ENCODE results near the gene PCDH17.

PCDH17 gene

GRCh38 chr13:57634839-57635165 lies 3.3 kb downstream of the PCDH17 start:
- no peak for DNase-seq (ENCODE audit: low read depth in 2 of 2)

GRCh38 chr13:57635541-57636085 lies 4.1 kb downstream of the PCDH17 start:
- DNase-seq (ENCODE audit: low read depth in 2 of 2): no peak

- DNase-seq (ENCODE audit: low read depth in 2 of 2): no peak
These were observed 5.3 kb downstream of the PCDH17 start for GRCh38 chr13:57636816-57637215.

DNA sequence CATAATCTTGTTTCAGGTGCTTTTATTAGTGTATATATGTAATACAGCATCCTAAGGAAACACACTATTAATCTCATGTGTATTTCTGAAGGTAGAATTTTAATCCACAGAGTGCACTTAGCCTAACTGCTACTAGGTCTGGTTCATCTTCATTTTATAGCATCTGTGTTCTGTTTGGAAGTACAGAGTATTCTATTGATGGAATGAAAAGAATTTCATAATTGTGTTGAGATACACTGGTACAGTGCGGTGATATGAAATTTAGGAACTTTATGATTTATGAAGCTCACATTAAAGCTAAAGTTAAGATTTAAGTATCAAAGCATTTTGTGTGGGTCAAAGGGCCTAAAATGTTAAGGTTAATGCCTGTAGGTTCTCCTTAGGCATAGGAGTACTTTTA lies 6.0 kb downstream of the PCDH17 start:
- no peak for DNase-seq (ENCODE audit: low read depth in 2 of 2)

- DNase-seq (ENCODE audit: low read depth in 2 of 2): no peak
These were observed 6.8 kb downstream of the PCDH17 start for GRCh38 chr13:57638186-57638890.

DNA sequence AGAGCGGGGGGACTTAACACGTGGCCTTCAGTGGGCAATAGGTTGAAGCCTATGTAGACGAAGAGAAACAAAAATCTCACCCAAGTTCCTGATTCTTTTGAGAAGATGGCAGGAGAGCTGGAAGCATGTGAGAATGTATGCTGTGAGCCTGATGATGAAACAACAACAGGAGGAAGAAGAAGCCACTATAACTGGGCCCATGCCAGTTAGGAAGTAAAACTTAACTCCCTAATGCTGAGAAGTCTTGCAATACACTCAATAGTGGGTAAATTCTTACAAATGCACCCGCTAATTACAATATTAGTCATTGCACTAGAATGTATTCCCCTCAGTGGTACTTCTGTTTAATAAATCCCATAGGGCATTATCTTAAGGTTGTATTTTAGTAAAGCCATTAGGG lies 9.1 kb downstream of the PCDH17 start:
- no peak for DNase-seq (ENCODE audit: low read depth in 2 of 2)

DNA sequence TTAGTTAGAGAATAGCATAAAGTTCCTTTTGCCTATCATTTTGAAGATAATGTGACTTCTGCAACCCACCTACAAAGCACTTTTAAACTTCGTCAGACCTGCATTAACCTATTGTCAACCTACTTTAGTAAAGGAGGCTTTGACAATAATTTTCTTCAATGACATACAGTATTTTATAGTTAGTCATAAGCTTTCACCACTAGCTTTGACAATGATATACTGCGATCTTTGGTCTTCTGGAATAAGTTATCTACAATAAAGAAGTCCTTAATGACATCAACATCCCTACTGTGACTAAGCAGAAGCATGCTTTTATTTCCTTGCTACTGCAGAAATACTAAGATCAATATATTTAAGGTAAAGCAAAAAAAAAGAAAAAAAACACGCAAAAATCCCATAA lies 9.5 kb downstream of the PCDH17 start:
- DNase-seq (ENCODE audit: low read depth in 2 of 2): no peak

GRCh38 chr13:57644106-57644505 lies 12.6 kb downstream of the PCDH17 start:
- no peak for DNase-seq (ENCODE audit: low read depth in 2 of 2)

GRCh38 chr13:57653229-57653989 lies 21.9 kb downstream of the PCDH17 start:
- no peak for DNase-seq (ENCODE audit: low read depth in 2 of 2)

- no peak for DNase-seq (ENCODE audit: low read depth in 2 of 2)
These were observed 33.9 kb downstream of the PCDH17 start for GRCh38 chr13:57665481-57665880.

GRCh38 chr13:57666131-57666953 lies 34.8 kb downstream of the PCDH17 start:
- no peak for DNase-seq (ENCODE audit: low read depth in 2 of 2)

GRCh38 chr13:57672168-57672567 lies 40.6 kb downstream of the PCDH17 start:
- no peak for DNase-seq (ENCODE audit: low read depth in 2 of 2)

- no peak for DNase-seq (ENCODE audit: low read depth in 2 of 2)
These were observed 41.7 kb downstream of the PCDH17 start for GRCh38 chr13:57673197-57673596.

DNA sequence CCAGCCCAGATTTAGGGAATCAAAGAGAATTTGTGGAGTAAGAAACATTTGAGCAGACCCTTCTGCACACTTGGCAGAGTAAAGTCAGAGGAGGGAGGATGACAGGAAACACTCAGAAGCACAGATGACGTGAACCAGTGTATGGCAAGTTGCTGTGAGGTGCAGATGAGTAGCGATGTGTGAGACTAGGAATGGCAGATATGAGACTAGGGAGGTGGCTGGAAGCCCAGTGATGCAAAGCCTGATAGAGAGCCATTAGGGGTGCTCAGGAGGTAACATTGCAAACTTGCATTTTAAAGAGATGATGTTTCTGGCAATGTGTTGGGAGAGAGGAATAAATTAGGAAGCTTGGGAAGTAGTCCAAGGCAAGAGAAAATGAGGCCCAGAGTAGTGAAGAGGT lies 44.0 kb downstream of the PCDH17 start:
- no peak for DNase-seq (ENCODE audit: low read depth in 2 of 2)

DNA sequence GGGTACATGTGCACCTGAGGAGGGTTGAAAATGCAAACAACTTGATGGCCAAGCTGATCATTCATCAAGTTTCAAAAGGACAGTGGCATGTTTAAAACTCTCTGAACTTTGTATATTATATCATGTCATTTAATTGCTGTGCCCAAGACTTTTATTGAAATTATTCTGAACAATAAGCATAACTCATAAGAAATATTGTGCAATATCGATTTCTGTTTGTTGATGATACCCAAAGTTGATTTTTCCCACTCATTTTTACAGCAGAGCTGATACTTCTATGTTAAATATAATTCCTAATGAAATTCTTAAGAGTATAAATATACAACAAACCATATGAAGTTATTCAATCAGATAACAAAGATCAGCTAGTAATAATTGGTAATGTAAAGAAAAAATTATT lies 49.1 kb downstream of the PCDH17 start:
- DNase-seq (ENCODE audit: low read depth in 2 of 2): no peak

- no peak for DNase-seq (ENCODE audit: low read depth in 2 of 2)
These were observed 50.7 kb downstream of the PCDH17 start for GRCh38 chr13:57682128-57682716.

- DNase-seq (ENCODE audit: low read depth in 2 of 2): no peak
These were observed 67.3 kb downstream of the PCDH17 start for GRCh38 chr13:57698851-57699250.

- DNase-seq (ENCODE audit: low read depth in 2 of 2): no peak
These were observed 72.5 kb downstream of the PCDH17 start for GRCh38 chr13:57704031-57704430.

- no peak for DNase-seq (ENCODE audit: low read depth in 2 of 2)
These were observed 84.8 kb downstream of the PCDH17 start for GRCh38 chr13:57716295-57716694.

DNA sequence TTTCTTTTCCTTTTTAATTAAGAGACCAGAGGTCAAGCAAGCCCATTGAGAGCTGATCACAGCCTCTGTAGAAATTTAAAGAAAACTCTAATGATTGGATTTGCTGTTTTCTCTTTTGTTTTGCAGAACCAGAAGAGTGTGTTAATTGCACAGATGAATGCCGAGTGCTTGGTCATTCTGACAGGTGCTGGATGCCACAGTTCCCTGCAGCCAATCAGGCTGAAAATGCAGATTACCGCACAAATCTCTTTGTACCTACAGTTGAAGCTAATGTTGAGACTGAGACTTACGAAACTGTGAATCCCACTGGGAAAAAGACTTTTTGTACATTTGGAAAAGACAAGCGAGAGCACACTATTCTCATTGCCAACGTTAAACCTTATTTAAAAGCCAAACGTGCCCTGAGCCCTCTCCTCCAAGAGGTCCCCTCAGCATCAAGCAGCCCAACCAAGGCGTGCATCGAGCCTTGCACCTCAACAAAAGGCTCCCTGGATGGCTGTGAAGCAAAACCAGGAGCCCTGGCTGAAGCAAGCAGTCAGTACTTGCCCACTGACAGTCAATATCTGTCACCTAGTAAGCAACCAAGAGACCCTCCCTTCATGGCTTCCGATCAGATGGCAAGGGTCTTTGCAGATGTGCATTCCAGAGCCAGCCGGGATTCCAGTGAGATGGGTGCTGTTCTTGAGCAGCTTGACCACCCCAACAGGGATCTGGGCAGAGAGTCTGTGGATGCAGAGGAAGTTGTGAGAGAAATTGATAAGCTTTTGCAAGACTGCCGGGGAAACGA lies 93.1 kb downstream of the PCDH17 start:
- DNase-seq (ENCODE audit: low read depth in 2 of 2): no peak

DNA sequence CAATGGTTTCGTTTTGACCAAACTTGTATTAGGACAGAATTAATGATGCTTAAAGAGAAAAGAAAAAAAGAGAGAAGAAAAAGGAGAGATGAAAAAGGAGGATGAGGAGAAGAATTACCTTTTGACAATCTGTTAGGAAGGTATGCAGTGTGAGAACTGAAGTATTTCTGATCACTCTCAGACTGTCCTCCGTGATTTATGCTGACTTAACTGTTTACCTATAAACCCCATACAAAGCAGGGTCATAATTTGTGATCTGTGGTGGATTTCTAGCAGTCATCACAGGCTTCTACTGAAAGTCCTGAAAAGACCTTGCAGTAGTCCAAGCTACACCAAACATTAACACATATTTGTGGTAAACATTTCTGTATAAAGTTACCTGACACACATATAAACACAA lies 93.9 kb downstream of the PCDH17 start:
- no peak for DNase-seq (ENCODE audit: low read depth in 2 of 2)
